HG03457 (cell line): Measurements from ENCODE around the gene KCNH1.
"Not testable (repeated sequence)": the region's sequence is repeated elsewhere in the genome, so short reads cannot be mapped to it uniquely, and the experiment has no call there.

Experiments
- ATAC-seq: cut with Tn5 transposase; IDR thresholded peaks from one replicate; pipeline ENCODE4 v1.9.1; 2021; ENCODE audit warnings: moderate number of reproducible peaks; ENCODE audit not compliant: unreplicated experiment

KCNH1 gene

DNA sequence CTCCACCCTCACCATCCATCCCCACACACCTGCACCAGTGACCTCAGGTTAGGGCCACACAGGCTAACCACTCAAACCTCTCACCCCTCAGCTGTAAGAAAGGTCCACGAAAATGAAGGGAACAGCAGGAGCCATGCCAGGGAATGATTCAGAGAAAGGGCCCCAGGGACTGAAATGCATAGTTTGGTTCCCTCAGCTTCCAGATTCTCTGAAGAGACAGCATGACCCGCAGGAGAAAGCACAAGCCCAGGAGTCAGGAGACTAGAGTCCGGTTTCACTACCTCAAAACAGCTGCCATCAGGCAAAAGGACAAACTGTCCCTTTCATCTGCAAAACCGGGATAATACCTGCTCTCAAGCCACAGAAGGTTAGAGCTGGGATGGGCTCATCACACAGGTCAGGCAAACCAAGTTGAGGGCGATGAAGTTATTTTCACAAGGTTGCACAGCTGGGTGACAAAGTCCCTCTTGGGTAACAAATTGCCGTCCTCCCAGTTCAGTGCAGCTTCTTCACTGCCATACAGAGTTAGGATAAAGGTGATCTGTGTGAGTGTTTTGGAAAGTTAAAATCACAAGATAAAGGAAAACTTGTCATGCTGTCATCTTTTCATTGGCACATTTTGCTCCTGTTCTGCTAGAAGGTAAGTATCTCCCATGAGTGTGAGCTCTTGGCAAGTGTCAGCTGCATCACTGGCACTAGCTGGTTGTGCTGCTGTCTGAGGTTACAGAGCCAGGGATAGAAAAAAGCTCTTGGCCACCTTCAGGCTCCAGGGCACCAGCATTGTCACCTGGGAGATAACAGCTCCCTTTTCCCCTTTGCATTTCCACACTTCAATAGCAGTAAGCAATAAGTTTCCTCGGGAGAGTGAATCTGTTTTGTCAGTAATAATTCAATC, 120.4 kb downstream of the KCNH1 start:
- ATAC-seq: no peak

- not testable (repeated sequence) for ATAC-seq
These were observed 122.8 kb downstream of the KCNH1 start for GRCh38 chr1:211011128-211011527.

GRCh38 chr1:211009944-211010343, 124.0 kb downstream of the KCNH1 start:
- ATAC-seq: no peak

DNA sequence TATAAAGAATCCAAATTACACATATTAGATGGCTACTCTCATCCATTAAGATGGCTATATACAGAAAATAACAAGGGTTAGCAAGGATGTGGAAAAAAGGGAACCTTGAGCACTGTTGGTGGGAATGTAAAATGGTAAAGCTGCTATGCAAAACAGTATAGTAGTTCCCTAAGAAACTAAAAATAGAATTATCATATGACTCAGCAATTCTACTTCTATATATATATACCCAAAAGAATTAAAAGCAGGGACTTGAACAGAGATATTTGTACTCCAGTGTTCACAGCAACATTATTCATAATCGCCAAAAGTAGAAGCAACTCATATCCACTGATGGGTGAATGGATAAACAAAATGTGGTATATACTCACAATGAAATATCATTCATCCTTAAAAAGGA, 126.1 kb downstream of the KCNH1 start:
- ATAC-seq: no peak

- not testable (repeated sequence) for ATAC-seq
These were observed 138.0 kb downstream of the KCNH1 start for GRCh38 chr1:210995931-210996330.

- ATAC-seq: no peak
These were observed 141.1 kb downstream of the KCNH1 start for GRCh38 chr1:210992837-210993236.

DNA sequence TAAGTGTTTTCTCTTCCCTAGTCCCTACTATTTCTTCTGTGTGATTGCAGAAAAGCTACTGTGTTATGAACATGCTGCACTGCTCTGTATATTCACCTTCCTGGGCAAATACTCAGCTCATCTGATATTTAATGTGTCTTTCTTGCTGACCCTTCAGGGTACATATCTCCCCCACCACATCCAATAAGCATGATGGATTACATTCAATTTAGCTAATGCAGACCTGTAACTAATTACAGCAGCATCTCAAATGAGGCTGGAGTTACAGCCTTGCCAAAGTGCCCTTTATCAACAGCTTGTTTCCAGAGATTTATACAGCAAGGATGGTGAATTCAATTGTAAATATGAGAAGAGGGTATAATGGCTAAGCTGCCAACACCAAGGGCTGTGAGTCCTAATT, 144.0 kb downstream of the KCNH1 start:
- ATAC-seq: no peak

GRCh38 chr1:210981490-210981889, 152.5 kb downstream of the KCNH1 start:
- ATAC-seq: no peak

DNA sequence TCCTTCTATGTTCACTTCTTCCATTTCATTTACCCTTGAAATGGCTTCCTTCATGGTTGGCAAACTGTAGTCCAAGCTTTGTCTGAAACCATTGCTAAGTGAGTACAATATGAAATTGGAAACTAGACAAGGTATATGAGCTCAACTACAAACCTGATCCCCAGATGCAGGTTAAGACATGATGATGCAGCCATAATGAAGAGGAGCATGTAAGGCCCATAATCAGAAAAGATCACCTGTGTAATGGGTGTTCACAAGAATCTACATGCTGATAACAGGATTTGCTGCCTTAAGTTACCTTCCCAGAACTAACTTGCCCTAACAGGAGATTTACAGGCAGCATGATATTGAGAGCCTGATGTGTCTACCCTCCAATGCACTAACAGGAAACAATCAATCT, 153.9 kb downstream of the KCNH1 start:
- no peak for ATAC-seq

GRCh38 chr1:210978974-210979354, 155.0 kb downstream of the KCNH1 start:
- no peak for ATAC-seq

- ATAC-seq: no peak
These were observed 155.5 kb downstream of the KCNH1 start for GRCh38 chr1:210978316-210978973.

DNA sequence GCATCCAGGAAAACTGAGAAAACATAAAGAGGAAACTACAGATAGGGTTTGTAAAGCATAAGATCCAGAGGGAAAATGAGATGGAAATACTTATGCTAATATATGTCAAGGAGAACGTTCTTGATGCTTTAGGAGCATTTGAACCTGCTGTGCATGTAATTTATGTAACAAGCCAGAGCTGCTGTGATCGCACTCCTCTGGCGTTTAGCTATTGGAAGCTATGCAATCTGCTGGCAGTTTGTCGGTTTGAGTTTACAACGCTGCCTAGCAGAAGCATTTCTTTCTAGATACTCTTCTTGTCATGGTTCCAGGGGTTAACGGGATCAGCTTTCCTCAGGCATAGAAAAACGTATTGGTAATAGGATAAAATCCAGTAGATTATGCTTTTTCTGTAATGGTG, 182.7 kb downstream of the KCNH1 start:
- ATAC-seq: no peak

DNA sequence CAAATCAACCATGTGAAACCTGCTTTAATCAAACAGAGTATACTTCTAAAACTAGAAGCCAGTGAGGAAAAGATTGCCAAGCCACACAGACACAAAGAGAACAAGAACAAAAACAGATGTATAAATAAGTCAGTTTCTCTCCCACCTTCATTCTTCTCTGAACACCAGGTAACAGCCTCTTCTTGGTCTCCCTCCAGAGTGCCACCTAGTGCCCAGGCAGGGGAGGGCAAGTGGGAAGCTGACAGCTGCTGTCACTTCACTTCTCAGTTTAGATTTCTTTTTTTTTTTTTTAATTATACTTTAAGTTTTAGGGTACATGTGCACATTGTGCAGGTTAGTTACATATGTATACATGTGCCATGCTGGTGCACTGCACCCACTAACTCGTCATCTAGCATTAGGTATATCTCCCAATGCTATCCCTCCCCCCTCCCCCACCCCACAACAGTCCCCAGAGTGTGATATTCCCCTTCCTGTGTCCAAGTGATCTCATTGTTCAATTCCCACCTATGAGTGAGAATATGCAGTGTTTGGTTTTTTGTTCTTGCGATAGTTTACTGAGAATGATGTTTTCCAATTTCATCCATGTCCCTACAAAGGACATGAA, 183.9 kb downstream of the KCNH1 start:
- ATAC-seq: not testable (repeated sequence)

- no peak for ATAC-seq
These were observed 184.5 kb downstream of the KCNH1 start for GRCh38 chr1:210949489-210949888.

- no peak for ATAC-seq
These were observed 184.9 kb downstream of the KCNH1 start for GRCh38 chr1:210949039-210949438.

DNA sequence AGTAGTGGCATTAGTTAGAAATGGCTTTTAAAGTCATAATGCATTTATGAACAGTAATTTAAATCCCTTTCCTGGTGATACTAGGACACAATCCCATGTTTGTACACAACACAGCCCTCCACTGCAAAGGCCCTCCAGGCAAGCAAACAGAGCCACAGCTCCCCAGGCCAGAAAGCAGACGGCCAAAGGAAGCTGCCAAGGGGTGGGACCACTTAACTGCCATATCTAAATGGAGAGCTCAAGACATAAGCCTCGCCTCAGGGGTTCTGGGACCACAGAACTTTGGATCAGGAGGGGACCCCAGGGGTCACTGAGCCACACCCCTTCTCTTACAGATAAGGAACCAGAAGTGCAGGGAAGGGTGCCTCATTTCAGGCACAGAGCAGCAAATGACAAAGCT, 189.7 kb downstream of the KCNH1 start:
- ATAC-seq: no peak

DNA sequence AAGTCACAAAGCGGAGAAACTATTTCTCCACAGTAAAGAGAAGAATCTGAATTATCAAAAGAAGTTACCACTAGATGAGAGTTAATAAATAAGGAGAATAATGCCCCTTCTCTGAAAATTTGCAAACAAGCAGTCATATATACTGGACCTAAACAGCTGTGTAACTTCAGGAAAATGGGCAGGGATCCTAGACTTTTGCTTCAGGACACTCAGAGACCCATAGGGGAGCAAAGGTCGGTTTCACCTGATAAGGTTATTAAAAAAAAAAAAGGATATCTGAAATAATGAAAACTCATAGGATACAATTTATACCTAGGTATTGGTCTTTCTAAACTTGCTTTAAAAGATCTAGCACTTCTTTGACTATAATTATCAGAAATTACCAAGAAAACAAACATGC, 191.4 kb downstream of the KCNH1 start:
- no peak for ATAC-seq

DNA sequence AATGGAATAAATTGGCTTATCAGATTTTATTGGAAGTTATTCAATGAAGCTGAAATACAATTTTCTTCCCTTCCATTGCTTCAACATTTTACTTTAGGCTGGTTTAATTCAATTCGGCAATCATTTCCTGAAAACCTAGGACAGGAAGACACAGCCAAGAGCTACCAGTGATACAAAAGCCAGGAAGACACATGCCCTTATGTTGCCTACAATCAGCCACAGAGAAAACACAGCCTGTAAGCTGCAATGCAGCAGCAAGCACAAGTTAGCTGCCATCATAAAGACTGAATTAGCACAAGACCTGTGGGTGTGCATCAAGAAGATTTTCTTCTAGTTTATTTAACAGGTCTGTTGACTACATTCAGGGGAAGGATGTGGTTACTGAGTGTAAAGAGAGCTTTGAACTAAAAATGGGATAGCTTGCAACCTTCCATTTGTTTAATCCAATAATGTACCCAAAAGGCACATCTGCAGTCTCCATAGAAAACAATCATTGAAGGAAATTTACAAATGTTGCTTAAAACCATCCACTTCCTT, 193.8 kb downstream of the KCNH1 start:
- ATAC-seq: no peak

GRCh38 chr1:210938416-210938925, 195.5 kb downstream of the KCNH1 start:
- no peak for ATAC-seq

DNA sequence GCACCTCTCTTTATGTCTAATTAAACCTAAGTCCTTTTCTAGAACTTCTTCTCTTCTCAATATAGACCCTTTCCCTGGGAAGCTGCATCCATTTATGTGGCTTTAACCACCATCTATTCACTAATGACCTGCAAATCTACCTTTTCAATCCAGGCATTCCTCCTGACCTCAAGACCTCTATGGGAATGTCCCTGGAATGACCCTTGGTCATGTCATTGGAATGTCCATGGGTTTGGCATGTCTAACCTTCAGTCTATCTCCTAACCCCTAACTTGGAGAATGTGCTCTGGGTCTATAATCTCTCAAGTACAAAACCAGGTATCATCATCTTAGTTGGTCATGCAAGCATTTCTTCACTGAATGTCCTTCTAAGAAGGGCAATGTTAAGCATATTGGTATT, 196.1 kb downstream of the KCNH1 start:
- no peak for ATAC-seq

GRCh38 chr1:210935905-210936304, 198.0 kb downstream of the KCNH1 start:
- ATAC-seq: no peak
